ENCODE measurements around the gene ZFAND3.

Gene ZFAND3

DNA sequence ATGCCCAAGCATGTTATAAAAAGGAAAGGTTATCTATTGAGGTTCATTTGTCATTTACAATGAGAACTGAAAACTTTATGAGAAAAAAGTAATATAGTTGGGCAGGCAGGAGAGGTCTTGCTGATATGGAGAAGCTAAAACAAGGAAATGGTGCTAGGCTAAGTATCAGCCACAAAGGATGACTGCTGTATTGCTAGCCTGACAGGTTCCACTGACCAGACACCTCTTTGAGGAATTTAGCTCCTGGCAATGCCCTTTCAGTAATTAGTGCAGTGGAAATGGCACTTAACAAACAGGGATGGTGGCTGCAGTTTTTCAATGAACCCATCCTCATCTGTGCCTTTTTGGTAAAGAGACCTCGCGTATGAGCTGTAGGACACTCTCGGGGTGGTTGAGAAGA lies 284.4 kb downstream of the ZFAND3 start:
- DNase-seq (ENCODE audit: low spot score), result no peak
- in situ Hi-C loops (cut with MboI; ENCODE audit: low sequenced_read_pairs, unreplicated experiment), result no loop called here
- no peak for TF ChIP-seq CTCF (IDR thresholded peaks at IDR 0.05; ENCODE audit: borderline replicate concordance, control extremely low read depth, extremely low read depth, insufficient read depth, missing control alignments)

GRCh38 chr6:38105066-38105465 lies 285.5 kb downstream of the ZFAND3 start:
- in situ Hi-C loops (cut with MboI; ENCODE audit: low sequenced_read_pairs, unreplicated experiment), result no loop called here
- no peak for TF ChIP-seq CTCF (IDR thresholded peaks at IDR 0.05; ENCODE audit: borderline replicate concordance, control extremely low read depth, extremely low read depth, insufficient read depth, missing control alignments)
- no peak for DNase-seq (ENCODE audit: low spot score)

DNA sequence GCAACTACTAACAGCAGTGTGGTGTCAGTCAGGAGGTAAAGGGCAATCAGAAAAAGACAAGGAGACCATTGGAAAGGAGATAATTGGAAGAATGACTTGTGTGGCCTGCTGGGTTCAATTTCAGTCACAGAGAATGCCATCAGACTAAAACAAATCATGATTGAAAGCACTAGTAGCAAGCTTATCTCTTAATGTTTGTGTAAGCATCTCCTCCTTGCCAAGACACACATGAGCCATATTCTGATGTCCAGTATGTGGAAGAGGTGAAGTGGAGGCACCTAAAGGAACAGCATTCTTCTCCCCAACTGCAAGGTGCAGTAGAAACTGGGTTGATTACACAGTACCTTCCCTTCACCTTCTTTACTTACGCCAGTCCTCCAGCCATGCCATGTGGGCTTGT lies 287.5 kb downstream of the ZFAND3 start:
- in situ Hi-C loops (cut with MboI; ENCODE audit: low sequenced_read_pairs, unreplicated experiment), result no loop called here
- DNase-seq (ENCODE audit: low spot score), result no peak
- TF ChIP-seq CTCF (IDR thresholded peaks at IDR 0.05; ENCODE audit: borderline replicate concordance, control extremely low read depth, extremely low read depth, insufficient read depth, missing control alignments), result no peak

- no peak for TF ChIP-seq CTCF (IDR thresholded peaks at IDR 0.05; ENCODE audit: borderline replicate concordance, control extremely low read depth, extremely low read depth, insufficient read depth, missing control alignments)
- in situ Hi-C loops (cut with MboI; ENCODE audit: low sequenced_read_pairs, unreplicated experiment), result no loop called here
- no peak for DNase-seq (ENCODE audit: low spot score)
These were observed 291.0 kb downstream of the ZFAND3 start for GRCh38 chr6:38110481-38110971.

DNA sequence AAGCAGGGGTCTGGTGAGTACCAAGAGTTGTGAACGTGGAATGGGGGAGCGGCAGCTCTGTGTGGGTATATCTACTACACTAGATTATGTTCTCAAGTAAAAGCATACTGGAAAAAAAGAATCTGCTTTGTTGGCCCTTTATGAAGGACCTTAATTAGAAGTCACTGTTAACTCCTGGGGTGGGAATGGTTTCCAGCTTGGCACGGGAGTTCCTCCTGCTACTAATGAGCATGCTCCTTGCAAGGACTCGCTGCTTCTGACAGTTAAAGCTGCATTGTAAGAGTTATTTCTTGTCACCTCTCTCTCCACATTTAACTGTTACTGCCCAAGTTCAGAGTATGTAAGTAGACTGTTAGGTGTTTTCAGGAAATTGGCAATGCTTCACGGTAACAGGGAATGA lies 292.7 kb downstream of the ZFAND3 start:
- TF ChIP-seq CTCF (IDR thresholded peaks at IDR 0.05; ENCODE audit: borderline replicate concordance, control extremely low read depth, extremely low read depth, insufficient read depth, missing control alignments), result no peak
- DNase-seq (ENCODE audit: low spot score), result no peak
- in situ Hi-C loops (cut with MboI; ENCODE audit: low sequenced_read_pairs, unreplicated experiment), result no loop called here

- in situ Hi-C loops (cut with MboI; ENCODE audit: low sequenced_read_pairs, unreplicated experiment), result no loop called here
- no peak for TF ChIP-seq CTCF (IDR thresholded peaks at IDR 0.05; ENCODE audit: borderline replicate concordance, control extremely low read depth, extremely low read depth, insufficient read depth, missing control alignments)
- DNase-seq (ENCODE audit: low spot score), result no peak
These were observed 294.5 kb downstream of the ZFAND3 start for GRCh38 chr6:38113825-38114576.

Data from GM13976 (cell line).